ENCODE measurements around the gene CAVIN2.

DNA sequence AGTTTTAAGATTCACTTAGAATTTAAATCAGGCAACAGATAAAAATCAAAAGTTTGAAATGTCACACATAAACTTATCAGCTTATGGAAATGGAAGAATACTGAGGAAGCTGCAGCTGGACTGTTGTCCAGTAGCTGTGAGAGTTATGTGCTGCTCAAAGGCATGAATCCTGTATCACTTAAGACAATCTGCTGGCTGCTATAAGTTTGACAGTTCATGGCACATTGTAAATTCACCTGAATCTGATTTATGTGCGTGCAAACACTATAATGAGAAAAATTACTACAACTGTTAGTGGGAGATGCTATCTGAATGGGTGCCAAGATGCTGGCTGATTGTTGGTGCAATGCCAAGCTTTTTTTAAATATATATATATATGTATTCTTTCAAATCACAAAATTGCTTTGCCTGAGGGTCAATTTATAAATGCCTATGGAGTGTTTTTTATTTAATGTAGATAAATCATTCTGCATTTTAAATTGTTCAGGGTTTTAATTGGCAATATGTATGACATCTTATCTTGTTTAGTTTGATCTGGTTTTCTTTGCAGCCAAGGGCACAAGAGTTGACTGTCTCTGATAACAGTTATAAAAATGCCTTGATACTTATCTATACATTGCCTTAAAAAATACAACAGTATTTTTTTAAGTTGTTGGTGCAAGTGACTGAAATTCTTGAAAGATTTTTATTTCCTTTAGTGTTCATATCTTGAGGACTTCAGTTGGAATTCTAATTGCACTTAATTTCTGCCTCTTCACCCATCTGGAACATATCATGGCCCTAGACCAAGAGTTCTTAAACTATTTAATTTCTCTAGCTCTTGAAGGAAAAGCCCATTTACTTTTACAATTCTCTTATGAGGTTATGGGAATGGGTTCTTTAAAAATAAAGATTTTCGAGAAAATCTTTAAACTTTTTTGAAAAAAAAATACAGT, 48.7 kb downstream of the CAVIN2 start:
- TF ChIP-seq, protein P1, sequence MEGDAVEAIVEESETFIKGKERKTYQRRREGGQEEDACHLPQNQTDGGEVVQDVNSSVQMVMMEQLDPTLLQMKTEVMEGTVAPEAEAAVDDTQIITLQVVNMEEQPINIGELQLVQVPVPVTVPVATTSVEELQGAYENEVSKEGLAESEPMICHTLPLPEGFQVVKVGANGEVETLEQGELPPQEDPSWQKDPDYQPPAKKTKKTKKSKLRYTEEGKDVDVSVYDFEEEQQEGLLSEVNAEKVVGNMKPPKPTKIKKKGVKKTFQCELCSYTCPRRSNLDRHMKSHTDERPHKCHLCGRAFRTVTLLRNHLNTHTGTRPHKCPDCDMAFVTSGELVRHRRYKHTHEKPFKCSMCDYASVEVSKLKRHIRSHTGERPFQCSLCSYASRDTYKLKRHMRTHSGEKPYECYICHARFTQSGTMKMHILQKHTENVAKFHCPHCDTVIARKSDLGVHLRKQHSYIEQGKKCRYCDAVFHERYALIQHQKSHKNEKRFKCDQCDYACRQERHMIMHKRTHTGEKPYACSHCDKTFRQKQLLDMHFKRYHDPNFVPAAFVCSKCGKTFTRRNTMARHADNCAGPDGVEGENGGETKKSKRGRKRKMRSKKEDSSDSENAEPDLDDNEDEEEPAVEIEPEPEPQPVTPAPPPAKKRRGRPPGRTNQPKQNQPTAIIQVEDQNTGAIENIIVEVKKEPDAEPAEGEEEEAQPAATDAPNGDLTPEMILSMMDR (IDR thresholded peaks at IDR 0.05): no peak
- TF ChIP-seq POLR2A (IDR thresholded peaks at IDR 0.05): no peak

Data from heart left ventricle (tissue), 13 donors.